HCT116 (cell line): Measurements from ENCODE around the gene ACTR1B.

Experiments used
- EZH2phosphoT487 ChIP-seq: fragments of 200-600 bp; IDR thresholded peaks from 2 replicates; pipeline ENCODE4 v1.6.1; 2018; ENCODE audit warnings: antibody characterized with exemption, borderline replicate concordance
- POLR2A ChIP-seq: IDR thresholded peaks from 2 replicates; pipeline ENCODE4 v1.7.0; 2011; ENCODE audit warnings: borderline replicate concordance; ENCODE audit not compliant: insufficient read depth, insufficient read length; ENCODE audit errors: extremely low read depth
- TCF7L2 ChIP-seq: IDR thresholded peaks from 2 replicates; pipeline ENCODE4 v1.7.0; 2011; ENCODE audit warnings: borderline replicate concordance, inconsistent platforms; ENCODE audit not compliant: insufficient read depth, insufficient read length; ENCODE audit errors: extremely low read depth
- YY1 ChIP-seq: IDR thresholded peaks from 2 replicates; pipeline ENCODE4 v1.6.1; 2011; ENCODE audit warnings: low read length, low read depth, moderate library complexity, mild to moderate bottlenecking; ENCODE audit not compliant: insufficient replicate concordance; ENCODE audit errors: extremely low read depth
- TF ChIP-seq, protein P1 (sequence below), 3 experiments: fragments of 200-600 bp in 1 of 3; sonication (generic) in 1 of 3; IDR thresholded peaks in 2 of 3; conservative IDR thresholded peaks in 1 of 3; 2 replicates each; pipeline ENCODE4 v1.5.1; 2012 to 2017; ENCODE audit warnings: low read depth in 2 of 3, low read length in 2 of 3, antibody characterized with exemption in 1 of 3, borderline replicate concordance in 1 of 3, control low read depth in 1 of 3, mild to moderate bottlenecking in 1 of 3, mixed read lengths in 1 of 3, mixed run types in 1 of 3, moderate library complexity in 1 of 3; ENCODE audit not compliant: insufficient read depth in 1 of 3

DNA sequence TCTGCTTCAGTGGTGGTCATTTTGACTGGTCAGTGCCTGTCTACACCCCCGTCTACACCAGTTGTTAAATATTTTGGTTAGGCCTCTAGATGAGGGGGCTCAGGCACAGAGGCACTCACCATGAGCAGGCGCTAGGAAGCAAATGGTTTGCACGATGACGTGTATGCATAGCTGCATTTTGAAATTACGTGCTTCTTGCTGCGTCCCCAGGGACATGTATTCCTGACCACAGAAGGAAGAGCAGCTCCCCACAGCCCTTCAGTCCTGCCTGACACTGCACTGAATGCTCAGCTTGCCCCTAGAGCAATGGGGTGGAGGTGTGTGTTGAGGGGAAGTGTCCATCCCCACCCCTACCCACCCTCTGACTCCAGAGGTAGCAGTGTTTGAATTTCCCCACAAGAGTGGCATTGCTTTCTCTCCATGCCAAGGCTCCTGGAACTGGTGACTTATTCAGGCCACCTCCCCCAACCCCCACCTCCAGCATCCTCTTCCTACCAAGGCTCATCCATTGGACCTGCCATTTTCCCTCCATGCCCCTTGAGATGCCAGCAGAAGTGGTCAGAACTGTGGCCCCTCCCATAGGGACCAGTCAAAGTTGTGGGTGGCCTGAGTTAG lies 38.1 kb upstream of the ACTR1B start:
- no peak for TF ChIP-seq EZH2phosphoT487
- TF ChIP-seq, protein P1, sequence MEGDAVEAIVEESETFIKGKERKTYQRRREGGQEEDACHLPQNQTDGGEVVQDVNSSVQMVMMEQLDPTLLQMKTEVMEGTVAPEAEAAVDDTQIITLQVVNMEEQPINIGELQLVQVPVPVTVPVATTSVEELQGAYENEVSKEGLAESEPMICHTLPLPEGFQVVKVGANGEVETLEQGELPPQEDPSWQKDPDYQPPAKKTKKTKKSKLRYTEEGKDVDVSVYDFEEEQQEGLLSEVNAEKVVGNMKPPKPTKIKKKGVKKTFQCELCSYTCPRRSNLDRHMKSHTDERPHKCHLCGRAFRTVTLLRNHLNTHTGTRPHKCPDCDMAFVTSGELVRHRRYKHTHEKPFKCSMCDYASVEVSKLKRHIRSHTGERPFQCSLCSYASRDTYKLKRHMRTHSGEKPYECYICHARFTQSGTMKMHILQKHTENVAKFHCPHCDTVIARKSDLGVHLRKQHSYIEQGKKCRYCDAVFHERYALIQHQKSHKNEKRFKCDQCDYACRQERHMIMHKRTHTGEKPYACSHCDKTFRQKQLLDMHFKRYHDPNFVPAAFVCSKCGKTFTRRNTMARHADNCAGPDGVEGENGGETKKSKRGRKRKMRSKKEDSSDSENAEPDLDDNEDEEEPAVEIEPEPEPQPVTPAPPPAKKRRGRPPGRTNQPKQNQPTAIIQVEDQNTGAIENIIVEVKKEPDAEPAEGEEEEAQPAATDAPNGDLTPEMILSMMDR (IDR thresholded peaks at IDR 0.05 in 2 of 3, conservative IDR thresholded peaks at IDR 0.05 in 1 of 3; ENCODE audit: borderline replicate concordance in 1 of 3, insufficient read depth in 1 of 3, low read depth in 2 of 3, low read length in 2 of 3), result no peak
- TF ChIP-seq POLR2A, result no peak
- no peak for TF ChIP-seq YY1
- TF ChIP-seq TCF7L2, result no peak
